ENCODE results near the gene IKBIP.

The IKBIP gene

DNA sequence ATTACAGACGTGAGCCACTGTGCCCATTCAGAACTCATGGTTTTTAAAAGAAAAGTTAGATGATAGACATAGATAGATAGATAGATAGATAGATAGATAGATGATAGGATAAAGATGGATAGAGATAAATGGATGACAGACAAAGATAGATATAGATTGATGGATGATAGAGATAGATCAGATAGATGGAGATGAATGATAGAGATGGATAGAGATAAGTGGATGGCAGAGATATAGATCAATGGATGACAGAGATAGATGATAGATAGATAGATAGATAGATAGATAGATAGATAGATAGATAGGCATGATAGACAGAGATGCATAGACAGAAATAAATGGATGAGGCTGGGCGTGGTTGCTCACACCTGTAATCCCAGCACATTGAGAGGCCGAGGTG lies 64.8 kb downstream of the IKBIP start:
- DNase-seq = no peak
- Histone ChIP-seq H3K4me3 (ENCODE audit: low read length) (no peak overlapping the region), H3F3A (ENCODE audit: insufficient read depth, low read length) (no peaks in the 10 kb centered on the region), H3K4me2 (ENCODE audit: low read depth, low read length) (no peak overlapping the region), H3K79me2 (ENCODE audit: low read length) (no peaks in the 10 kb centered on the region), H3K9ac (ENCODE audit: low read length) (no peak overlapping the region), H3K36me3 (replicated peaks; ENCODE audit: insufficient read depth, low read length) (no peaks in the 10 kb centered on the region), H4K20me1 (ENCODE audit: insufficient read depth, low read length) (no peaks in the 10 kb centered on the region), H3K4me1 (ENCODE audit: low read length) (no peaks in the 10 kb centered on the region), H3K9me3 (replicated peaks; ENCODE audit: insufficient read depth, low read length) (no peaks in the 10 kb centered on the region), H3K9me2 (replicated peaks; ENCODE audit: insufficient read depth, low read length) (no peaks in the 10 kb centered on the region), H3K27ac (ENCODE audit: low read length) (no peak overlapping the region), H2AFZ (ENCODE audit: low read length) (no peak overlapping the region), H3K27me3 (replicated peaks; ENCODE audit: insufficient read depth, low read length) (no peaks in the 10 kb centered on the region)
- TF ChIP-seq EZH2 (optimal IDR thresholded peaks at IDR 0.05; ENCODE audit: low read depth, low read length) (no peak), EZH2phosphoT487 (IDR thresholded peaks at IDR 0.05; ENCODE audit: low read length) (no peak)
- TF ChIP-seq, protein P1, sequence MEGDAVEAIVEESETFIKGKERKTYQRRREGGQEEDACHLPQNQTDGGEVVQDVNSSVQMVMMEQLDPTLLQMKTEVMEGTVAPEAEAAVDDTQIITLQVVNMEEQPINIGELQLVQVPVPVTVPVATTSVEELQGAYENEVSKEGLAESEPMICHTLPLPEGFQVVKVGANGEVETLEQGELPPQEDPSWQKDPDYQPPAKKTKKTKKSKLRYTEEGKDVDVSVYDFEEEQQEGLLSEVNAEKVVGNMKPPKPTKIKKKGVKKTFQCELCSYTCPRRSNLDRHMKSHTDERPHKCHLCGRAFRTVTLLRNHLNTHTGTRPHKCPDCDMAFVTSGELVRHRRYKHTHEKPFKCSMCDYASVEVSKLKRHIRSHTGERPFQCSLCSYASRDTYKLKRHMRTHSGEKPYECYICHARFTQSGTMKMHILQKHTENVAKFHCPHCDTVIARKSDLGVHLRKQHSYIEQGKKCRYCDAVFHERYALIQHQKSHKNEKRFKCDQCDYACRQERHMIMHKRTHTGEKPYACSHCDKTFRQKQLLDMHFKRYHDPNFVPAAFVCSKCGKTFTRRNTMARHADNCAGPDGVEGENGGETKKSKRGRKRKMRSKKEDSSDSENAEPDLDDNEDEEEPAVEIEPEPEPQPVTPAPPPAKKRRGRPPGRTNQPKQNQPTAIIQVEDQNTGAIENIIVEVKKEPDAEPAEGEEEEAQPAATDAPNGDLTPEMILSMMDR (IDR thresholded peaks at IDR 0.05; ENCODE audit: low read length) = no peak

DNA sequence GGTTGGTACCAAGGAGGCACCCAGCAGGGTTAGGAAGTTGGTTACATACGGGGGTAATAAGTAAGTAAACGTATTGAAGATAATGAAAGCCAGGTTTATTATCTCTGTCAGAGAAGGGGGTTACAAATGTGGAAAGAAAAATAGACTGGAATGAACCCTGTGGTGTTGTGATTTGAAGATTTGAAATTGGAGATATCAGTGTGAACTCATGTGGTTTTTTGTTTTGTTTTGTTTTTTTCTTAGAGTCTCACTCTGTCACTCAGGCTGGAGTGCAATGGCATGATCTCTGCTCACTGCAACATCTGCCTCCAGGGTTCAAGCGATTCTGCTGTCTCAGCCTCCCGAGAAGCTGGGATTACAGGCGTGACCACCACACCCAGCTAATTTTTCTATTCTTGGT lies 65.2 kb downstream of the IKBIP start:
- H3K4me3 ChIP-seq (ENCODE audit: low read length) = no peak overlapping the region
- no peak overlapping the region for H3K9ac ChIP-seq (ENCODE audit: low read length)
- no peaks in the 10 kb centered on the region for H3K9me2 ChIP-seq (replicated peaks; ENCODE audit: insufficient read depth, low read length)
- H3F3A ChIP-seq (ENCODE audit: insufficient read depth, low read length) = no peaks in the 10 kb centered on the region
- DNase-seq = no peak
- H2AFZ ChIP-seq (ENCODE audit: low read length) = no peak overlapping the region
- no peak overlapping the region for H3K4me2 ChIP-seq (ENCODE audit: low read depth, low read length)
- H3K36me3 ChIP-seq (replicated peaks; ENCODE audit: insufficient read depth, low read length) = no peaks in the 10 kb centered on the region
- no peaks in the 10 kb centered on the region for H3K4me1 ChIP-seq (ENCODE audit: low read length)
- no peaks in the 10 kb centered on the region for H3K9me3 ChIP-seq (replicated peaks; ENCODE audit: insufficient read depth, low read length)
- H3K79me2 ChIP-seq (ENCODE audit: low read length) = no peaks in the 10 kb centered on the region
- no peak overlapping the region for H3K27ac ChIP-seq (ENCODE audit: low read length)
- H4K20me1 ChIP-seq (ENCODE audit: insufficient read depth, low read length) = no peaks in the 10 kb centered on the region
- H3K27me3 ChIP-seq (replicated peaks; ENCODE audit: insufficient read depth, low read length) = no peaks in the 10 kb centered on the region
- TF ChIP-seq, protein P1 (IDR thresholded peaks at IDR 0.05; ENCODE audit: low read length) = no peak
- TF ChIP-seq EZH2 (optimal IDR thresholded peaks at IDR 0.05; ENCODE audit: low read depth, low read length) = no peak
- no peak for TF ChIP-seq EZH2phosphoT487 (IDR thresholded peaks at IDR 0.05; ENCODE audit: low read length)

DNA sequence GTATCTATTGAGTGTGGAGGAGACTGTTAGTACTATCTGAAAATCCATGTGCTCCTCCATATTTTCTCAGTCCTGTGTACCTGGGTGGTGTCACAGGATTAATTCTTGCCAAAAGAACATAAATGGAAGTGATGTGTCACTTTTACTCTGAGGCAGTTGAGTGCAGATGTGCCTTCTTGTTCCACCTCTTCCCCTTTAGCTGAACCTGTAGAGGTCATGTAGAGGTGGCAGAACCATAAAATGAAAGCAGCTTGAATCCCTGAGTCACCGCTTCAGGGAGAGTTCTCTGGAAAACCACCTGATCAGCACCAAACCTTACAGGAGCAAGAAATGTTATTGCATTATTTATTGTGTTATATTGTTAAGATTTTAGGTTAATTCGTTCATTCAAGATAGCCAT lies 65.8 kb downstream of the IKBIP start:
- Histone ChIP-seq H4K20me1 (ENCODE audit: insufficient read depth, low read length) (no peaks in the 10 kb centered on the region), H3K79me2 (ENCODE audit: low read length) (no peaks in the 10 kb centered on the region), H3K27ac (ENCODE audit: low read length) (no peak overlapping the region), H3K9ac (ENCODE audit: low read length) (no peak overlapping the region), H2AFZ (ENCODE audit: low read length) (no peak overlapping the region), H3F3A (ENCODE audit: insufficient read depth, low read length) (no peaks in the 10 kb centered on the region), H3K27me3 (replicated peaks; ENCODE audit: insufficient read depth, low read length) (no peaks in the 10 kb centered on the region), H3K4me3 (ENCODE audit: low read length) (no peak overlapping the region), H3K9me2 (replicated peaks; ENCODE audit: insufficient read depth, low read length) (no peaks in the 10 kb centered on the region), H3K36me3 (replicated peaks; ENCODE audit: insufficient read depth, low read length) (no peaks in the 10 kb centered on the region), H3K4me2 (ENCODE audit: low read depth, low read length) (no peak overlapping the region), H3K9me3 (replicated peaks; ENCODE audit: insufficient read depth, low read length) (no peaks in the 10 kb centered on the region), H3K4me1 (ENCODE audit: low read length) (no peaks in the 10 kb centered on the region)
- DNase-seq = no peak
- TF ChIP-seq EZH2 (optimal IDR thresholded peaks at IDR 0.05; ENCODE audit: low read depth, low read length) (no peak), EZH2phosphoT487 (IDR thresholded peaks at IDR 0.05; ENCODE audit: low read length) (no peak)
- TF ChIP-seq, protein P1 (IDR thresholded peaks at IDR 0.05; ENCODE audit: low read length) = no peak
